ENCODE measurements around the gene CDC16.

The CDC16 gene

DNA sequence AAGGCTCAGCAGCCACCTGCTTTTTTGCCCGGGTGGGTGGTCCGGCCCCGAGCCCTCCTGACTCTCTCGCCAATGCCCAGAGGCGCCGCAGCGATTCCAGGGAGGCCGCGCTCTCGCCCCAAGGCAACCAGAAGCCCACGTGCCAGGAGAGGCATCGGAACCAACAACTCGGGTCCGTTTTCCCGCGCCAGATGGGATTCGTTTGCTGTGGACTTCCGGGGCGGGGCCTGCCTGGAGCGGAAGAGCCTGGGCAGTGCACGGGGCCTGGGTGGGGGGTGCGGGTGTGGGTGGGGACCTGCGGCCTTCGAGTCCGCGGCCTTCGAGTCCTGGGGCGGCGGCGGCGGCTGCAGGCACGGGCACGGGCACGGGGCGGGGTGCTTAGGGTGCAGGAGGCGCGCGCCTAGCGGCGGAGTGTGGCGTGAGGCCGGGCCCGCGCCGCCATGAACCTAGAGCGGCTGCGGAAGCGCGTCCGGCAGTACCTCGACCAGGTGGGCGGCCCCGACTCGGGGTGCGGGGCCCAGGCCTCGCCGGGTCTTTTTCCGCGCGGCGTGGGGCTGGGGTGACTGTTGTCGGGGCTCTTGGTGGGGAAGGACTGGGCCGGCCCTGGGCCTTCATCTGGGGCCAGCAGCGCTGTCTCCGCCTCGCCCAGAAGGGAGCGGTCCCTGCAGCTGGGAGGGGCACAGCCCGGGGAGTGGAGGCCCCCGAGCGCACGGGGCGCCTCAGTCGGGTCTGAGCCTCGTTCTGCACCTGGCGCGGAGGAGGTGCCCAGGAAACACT is at the start of gene CDC16 (continued):
- TF ChIP-seq ZNF2 (tag by site-specific recombination; IDR thresholded peaks at IDR 0.05) (peak; percentile 43; the same call in 1 of the 2 replicates), ZNF140 (tag by site-specific recombination; IDR thresholded peaks at IDR 0.05) (no peak), ZNF211 (tag by site-specific recombination; IDR thresholded peaks at IDR 0.05; ENCODE audit: low read depth) (no peak), INSM2 (tag by site-specific recombination; IDR thresholded peaks at IDR 0.05) (0 out of 2 replicates have a peak, but pooled peaks have one; percentile 18), ZNF223 (tag by site-specific recombination; IDR thresholded peaks at IDR 0.05) (no peak), ZNF701 (tag by site-specific recombination; IDR thresholded peaks at IDR 0.05) (no peak), ZFP69B (tag by site-specific recombination; IDR thresholded peaks at IDR 0.05) (peak; percentile 74; the same call in 1 of the 2 replicates), GFI1B (tag by site-specific recombination; IDR thresholded peaks at IDR 0.05) (no peak), ZNF423 (tag by site-specific recombination; IDR thresholded peaks at IDR 0.05) (peak; percentile 43; the same call in 1 of the 2 replicates), ZNF239 (tag by site-specific recombination; IDR thresholded peaks at IDR 0.05) (no peak), KLF7 (tag by site-specific recombination; IDR thresholded peaks at IDR 0.05; ENCODE audit: borderline replicate concordance) (peak; percentile 77; the same call in 1 of the 2 replicates), ZNF175 (tag by site-specific recombination; IDR thresholded peaks at IDR 0.05) (no peak), ZNF580 (tag by site-specific recombination; IDR thresholded peaks at IDR 0.05) (no peak), OVOL3 (tag by site-specific recombination; IDR thresholded peaks at IDR 0.05) (no peak), ZNF202 (tag by site-specific recombination; IDR thresholded peaks at IDR 0.05; ENCODE audit: borderline replicate concordance) (no peak), ZNF26 (tag by site-specific recombination; IDR thresholded peaks at IDR 0.05) (no peak), ZNF555 (tag by site-specific recombination; conservative IDR thresholded peaks at IDR 0.05) (no peak), ZNF560 (tag by site-specific recombination; IDR thresholded peaks at IDR 0.05; ENCODE audit: borderline replicate concordance) (no peak), ZNF391 (tag by site-specific recombination; IDR thresholded peaks at IDR 0.05; ENCODE audit: borderline replicate concordance, low read depth) (no peak), ZFP41 (tag by site-specific recombination; IDR thresholded peaks at IDR 0.05; ENCODE audit: borderline replicate concordance) (no peak), ZBTB20 (tag by site-specific recombination; IDR thresholded peaks at IDR 0.05) (peak; percentile 47; the same call in 1 of the 2 replicates), PATZ1 (tag by site-specific recombination; IDR thresholded peaks at IDR 0.05) (peak; percentile 76), ZNF843 (tag by site-specific recombination; IDR thresholded peaks at IDR 0.05) (no peak), SP2 (tag by site-specific recombination; IDR thresholded peaks at IDR 0.05) (peak; percentile 78), HOXA7 (CRISPR knock-in tag; IDR thresholded peaks at IDR 0.05; ENCODE audit: borderline replicate concordance) (no peak), ZFP3 (tag by site-specific recombination; IDR thresholded peaks at IDR 0.05; ENCODE audit: low read depth) (no peak)
- TF ChIP-seq, protein P1, sequence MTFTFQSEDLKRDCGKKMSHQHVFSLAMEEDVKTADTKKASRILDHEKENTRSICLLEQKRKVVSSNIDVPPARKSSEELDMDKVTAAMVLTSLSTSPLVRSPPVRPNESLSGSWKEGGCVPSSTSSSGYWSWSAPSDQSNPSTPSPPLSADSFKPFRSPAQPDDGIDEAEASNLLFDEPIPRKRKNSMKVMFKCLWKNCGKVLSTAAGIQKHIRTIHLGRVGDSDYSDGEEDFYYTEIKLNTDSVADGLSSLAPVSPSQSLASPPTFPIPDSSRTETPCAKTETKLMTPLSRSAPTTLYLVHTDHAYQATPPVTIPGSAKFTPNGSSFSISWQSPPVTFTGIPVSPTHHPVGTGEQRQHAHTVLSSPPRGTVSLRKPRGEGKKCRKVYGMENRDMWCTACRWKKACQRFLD (tag by site-specific recombination; IDR thresholded peaks at IDR 0.05): no peak
- TF ChIP-seq, protein P2, sequence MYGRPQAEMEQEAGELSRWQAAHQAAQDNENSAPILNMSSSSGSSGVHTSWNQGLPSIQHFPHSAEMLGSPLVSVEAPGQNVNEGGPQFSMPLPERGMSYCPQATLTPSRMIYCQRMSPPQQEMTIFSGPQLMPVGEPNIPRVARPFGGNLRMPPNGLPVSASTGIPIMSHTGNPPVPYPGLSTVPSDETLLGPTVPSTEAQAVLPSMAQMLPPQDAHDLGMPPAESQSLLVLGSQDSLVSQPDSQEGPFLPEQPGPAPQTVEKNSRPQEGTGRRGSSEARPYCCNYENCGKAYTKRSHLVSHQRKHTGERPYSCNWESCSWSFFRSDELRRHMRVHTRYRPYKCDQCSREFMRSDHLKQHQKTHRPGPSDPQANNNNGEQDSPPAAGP (tag by site-specific recombination; IDR thresholded peaks at IDR 0.05): peak; percentile 65; the same call in 1 of the 2 replicates
- TF ChIP-seq, protein P3, sequence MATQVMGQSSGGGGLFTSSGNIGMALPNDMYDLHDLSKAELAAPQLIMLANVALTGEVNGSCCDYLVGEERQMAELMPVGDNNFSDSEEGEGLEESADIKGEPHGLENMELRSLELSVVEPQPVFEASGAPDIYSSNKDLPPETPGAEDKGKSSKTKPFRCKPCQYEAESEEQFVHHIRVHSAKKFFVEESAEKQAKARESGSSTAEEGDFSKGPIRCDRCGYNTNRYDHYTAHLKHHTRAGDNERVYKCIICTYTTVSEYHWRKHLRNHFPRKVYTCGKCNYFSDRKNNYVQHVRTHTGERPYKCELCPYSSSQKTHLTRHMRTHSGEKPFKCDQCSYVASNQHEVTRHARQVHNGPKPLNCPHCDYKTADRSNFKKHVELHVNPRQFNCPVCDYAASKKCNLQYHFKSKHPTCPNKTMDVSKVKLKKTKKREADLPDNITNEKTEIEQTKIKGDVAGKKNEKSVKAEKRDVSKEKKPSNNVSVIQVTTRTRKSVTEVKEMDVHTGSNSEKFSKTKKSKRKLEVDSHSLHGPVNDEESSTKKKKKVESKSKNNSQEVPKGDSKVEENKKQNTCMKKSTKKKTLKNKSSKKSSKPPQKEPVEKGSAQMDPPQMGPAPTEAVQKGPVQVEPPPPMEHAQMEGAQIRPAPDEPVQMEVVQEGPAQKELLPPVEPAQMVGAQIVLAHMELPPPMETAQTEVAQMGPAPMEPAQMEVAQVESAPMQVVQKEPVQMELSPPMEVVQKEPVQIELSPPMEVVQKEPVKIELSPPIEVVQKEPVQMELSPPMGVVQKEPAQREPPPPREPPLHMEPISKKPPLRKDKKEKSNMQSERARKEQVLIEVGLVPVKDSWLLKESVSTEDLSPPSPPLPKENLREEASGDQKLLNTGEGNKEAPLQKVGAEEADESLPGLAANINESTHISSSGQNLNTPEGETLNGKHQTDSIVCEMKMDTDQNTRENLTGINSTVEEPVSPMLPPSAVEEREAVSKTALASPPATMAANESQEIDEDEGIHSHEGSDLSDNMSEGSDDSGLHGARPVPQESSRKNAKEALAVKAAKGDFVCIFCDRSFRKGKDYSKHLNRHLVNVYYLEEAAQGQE (tag by site-specific recombination; IDR thresholded peaks at IDR 0.05): no peak
